Measurements from ENCODE around the gene OR51E2. TPM values are rescaled to one million over a fixed set of nuclear protein-coding genes. Genes with fewer than 3 reads are reported as not detected.

OR51E2 gene
- total and polyA plus RNA-seq, 2 of the 8 experiments (the other 6 are each of a cell fraction or from before 2014, with no cell fraction given), result not detected

- no peak for TF ChIP-seq KDM4A (IDR thresholded peaks at IDR 0.05; ENCODE audit: low read depth, low read length, severe bottlenecking)
Measured at GRCh38 chr11:4642043-4642442, 55.6 kb downstream of the OR51E2 start (continued).
